CD1c-positive myeloid dendritic cell (primary cell): Measurements from ENCODE around the gene SSR1.
"Not testable (repeated sequence)": the region's sequence is repeated elsewhere in the genome, so short reads cannot be mapped to it uniquely, and the experiment has no call there.

Experiments used
- DNase-seq: peaks from one replicate; pipeline ENCODE4 v3.0.0-alpha.2; 2016; ENCODE audit errors: extremely low spot score

Gene SSR1

DNA sequence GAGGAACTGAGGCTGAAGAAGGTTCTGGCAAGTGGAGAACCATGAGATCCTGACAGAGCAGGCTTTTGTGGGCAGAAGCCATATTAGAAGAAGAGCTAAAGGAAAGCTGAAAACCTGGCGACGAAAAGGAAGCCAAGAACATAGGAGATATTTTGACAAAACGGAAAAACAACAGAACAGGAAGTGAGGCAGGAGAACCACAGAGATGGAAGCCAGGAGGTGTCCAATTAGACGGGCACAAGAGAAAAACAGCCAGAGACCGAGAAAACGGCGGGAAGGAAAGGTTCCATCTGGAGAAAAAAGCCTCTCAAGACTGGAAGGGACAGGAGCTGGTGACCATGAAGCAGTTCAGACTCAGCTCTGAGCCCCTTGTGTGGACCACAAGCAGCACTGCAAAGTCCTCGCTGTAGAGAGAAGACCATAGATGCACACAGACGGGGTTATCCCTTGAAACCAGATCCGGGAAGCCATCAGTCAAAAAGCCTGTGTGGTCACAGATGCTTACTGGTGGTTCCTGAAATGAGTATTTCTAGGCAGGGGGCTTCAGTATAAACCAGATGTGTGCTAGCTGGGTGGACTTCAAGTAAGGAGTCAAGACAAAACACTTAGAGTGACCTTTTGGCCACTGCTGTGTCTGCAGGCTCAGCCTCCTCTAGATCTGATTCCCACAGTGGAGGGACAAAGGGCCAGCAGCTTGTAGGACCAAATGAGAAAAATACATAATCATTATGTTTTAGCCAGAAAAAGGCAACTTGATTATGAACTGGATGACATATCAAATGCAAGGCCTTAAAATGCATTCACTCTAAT lies 30.7 kb downstream of the SSR1 start:
- no peak for DNase-seq

DNA sequence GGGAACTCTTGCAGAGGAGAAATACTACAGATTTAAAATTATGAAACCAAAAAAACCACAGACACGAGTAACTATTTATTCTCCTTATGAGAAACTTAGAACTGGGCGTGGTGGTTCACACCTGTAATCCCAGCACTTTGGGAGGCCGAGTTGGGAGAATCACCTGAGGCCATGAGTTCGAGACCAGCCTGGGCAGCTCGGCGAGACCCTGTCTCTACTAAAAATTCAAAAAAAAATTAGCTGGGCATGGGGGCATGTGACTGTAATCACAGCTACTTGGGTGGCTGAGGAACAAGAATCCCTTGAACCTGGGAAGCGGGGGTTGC lies 36.8 kb downstream of the SSR1 start:
- DNase-seq, result no peak

DNA sequence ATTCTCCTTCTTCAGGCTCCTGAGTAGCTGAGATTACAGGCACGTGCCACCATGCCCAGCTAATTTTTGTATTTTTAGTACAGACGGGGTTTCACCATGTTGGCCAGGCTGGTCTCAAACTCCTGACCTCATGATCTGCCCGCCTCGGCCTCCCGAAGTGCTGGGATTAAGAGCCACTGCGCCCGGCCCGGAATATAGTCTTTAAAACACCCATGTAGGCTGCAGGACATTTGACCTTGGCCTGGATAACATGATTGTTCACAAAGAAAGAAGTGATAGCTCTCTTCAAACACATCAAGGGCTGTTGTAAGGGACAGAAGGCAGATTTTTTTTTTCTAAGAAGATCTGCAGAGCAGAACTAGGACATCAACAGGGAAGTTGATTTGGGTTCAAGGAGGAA lies 38.5 kb downstream of the SSR1 start:
- not testable (repeated sequence) for DNase-seq

DNA sequence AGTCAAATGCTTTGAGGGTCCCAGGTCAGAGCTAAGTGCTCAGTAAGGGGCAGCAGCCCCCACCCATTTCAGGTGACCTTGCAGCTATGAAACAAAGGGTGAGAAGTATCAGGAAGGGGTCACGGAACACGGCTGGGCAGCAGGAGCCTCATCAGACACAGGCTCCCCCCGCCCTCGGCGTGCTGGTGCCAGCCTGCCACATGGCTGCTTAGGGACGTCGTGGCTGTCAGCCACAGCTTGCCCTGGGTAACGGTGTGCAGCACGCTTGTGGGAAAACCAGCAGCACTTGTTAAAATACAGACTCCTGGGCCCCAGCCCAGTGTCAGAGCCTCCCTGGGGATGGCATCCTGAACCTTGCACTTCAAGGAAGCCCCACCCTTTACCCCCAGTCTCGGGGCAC lies 39.3 kb downstream of the SSR1 start:
- DNase-seq, result no peak

DNA sequence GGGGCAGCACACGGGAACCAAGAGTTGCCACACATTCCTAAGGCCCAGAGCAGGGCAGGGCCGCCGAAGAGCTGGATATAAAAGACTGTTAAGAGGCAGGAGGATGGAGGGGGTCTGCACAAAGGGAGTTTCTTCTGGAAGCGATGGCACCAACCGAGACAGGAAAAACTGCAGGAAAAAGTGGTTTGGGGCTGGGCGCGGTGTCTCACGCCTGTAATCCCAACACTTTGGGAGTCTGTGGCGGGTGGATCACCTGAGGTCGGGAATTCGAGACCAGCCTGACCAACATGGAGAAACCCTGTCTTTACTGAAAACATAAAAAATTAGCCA lies 41.8 kb downstream of the SSR1 start:
- peak; percentile 38 for DNase-seq

DNA sequence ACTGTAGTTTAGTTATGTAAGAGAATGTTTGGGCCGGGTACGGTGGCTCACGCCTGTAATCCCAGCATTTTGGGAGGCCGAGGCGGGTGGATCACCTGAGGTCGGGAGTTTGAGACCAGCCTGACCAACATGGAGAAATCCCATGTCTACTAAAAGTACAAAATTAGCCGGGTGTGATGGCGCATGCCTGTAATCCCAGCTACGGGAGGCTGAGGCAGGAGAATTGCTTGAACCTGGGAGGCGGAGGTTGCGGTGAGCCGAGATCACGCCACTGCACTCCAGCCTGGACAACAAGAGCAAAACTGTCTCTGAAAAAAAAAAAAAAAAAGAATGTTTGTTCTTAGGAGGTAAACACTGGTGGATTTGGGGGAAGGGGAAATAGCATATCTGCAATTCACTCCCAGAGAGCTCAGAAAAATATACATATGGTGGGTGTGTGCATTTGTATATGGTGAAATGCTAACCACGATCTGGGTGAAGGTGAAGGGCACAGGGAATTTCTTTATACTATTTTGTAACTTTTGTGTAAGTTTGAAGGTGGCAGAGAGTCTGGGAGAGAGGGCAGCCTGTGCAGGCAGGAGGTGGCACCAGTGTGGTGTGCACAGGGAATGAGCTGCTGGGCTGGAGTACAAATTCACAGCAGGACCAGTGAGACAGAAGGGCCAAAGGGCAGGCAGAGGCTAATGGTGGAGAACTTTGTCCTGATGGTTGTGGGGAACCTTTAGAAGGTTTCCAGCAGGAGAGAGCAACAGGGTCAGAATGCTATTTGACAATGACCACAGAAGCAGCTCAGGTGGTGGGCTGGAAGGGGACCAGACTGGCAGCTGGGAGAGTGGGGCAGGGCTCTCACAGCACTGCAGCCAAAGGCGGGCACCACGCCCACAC lies 42.4 kb downstream of the SSR1 start:
- no peak for DNase-seq

DNA sequence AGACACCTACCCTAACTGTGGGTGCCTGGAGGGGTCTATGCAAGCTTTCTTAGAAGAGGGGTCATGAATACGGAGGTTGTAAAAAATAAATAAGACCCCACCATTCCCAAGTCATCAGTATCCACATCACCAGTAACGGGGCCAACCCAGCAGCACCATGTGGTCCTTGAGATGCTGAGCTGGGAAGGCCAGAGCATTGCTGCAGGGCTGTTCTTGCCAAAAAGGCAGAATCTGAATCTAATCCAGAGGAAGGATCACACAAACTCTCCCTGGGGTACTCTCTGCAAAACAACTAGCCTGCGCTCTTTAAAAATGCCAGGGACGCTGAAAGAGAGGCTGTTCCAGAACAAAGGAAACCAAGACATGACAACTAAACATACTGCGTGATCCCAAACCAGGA lies 43.2 kb downstream of the SSR1 start:
- no peak for DNase-seq

DNA sequence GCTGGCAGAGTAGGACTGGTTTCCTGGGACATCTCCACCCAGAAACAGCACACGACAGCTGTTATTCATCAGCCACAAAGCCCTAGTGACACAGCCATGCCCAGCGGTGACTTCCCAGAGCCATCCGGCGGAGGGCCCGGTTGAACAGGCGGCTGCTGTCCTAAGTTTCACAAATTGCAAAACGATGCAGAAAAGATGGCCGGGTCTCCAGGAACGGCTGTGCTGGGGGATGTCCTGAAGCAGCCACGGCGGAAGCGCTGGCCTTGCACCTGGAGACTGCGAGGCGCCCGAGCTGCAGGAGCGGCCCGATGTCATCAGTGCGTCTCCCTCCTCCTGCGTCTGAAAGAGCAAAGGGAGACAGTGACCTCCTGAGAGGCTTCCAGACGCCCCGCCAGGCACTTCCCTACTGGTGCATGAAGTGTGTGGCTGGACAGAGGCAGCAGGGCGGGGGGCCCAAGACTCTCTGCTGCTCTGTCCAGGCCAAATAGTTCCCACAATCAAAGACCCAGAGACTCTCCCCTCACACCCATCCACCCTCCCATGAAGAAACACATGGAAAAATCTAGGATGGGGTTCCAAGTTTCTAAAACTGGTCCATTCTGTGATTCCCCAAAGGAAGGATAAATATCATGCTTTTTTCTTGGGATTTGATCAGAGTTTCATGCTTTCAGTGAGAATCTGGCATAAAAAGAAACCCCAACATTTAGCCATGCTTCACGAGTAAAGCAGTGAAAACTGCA lies 44.0 kb downstream of the SSR1 start:
- no peak for DNase-seq

DNA sequence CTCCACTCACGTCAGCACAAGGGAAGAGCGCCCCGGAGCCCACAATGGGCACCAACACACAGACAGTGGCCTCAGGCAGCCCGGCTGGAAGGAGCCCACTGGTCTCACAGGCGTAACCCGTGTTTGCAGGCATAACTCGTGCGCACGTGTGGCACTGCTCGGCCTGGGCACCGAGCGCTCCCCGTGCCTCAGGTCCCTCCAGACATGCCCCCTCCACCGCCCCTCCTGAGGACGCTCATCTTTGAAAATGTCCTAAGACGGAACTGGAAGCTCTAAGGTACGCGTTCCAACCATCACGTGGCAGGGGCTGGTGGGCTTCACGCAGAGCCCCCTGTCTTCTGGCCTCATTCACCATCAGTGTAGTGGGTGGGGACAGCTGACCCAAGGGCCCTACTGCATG lies 44.6 kb downstream of the SSR1 start:
- no peak for DNase-seq

DNA sequence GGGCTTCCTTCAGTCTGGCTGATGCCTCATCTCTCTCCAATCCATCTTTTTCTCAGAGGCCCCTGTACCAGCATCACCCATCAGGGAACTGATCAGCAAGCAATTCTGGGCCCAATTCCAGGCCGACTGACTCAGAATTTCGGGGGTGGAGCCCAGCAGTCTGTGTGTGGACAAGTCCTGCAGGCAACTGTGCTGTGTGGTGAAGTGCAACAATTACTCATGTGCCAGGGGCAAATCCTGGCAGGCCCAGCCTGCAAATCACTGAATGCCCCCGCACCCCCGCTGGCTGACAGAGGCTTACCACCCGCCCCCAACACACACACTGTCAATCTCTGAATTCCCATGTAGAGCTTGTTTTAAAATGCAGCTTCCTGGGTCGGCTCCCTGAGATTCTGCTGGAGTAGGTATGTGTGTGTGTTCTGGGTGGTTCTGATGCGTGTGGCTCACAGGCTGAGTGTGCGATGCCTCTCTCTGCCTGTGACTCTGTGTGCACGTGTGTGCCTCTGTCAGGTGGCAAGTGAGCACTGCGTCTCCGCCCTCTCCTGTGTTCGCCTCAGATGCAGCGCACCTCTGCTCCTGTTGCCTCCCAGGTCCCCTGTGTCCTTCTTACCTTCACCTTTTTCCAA lies 45.4 kb downstream of the SSR1 start:
- peak; percentile 74 for DNase-seq

DNA sequence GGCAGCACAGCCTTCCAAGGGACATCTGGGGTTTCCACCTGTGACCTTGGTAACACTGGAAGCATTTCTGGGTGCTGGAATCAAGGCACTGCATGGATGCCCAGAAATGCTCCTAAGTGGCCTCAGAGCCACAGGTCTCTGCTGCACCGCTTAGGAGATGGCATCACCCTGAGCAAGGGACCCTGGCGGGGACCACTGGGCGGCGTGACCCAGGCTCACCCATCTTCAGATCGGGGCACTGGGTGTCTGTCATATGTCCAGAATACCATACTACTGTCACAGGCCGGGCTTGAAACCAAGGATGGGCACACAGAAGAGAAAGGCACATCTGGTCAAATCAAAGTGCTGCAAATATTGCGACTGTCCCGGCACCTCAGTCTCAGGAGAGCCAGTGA lies 45.9 kb downstream of the SSR1 start:
- no peak for DNase-seq

DNA sequence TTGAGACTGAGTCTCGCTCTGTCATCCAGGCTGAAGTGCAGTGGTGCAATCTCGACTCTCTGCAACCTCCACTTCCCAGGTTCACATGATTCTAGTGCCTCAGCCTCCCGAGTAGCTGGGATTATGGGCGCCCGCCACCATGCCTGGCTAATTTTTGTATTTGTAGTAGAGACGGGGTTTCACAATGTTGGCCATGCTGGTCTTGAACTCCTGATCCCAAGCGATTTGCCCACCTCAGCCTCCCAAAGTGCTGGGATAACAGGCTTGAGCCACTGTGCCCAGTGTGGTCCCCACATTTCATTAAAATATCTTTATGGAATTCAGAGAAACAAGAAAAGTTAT lies 47.6 kb downstream of the SSR1 start:
- DNase-seq, result not testable (repeated sequence)

DNA sequence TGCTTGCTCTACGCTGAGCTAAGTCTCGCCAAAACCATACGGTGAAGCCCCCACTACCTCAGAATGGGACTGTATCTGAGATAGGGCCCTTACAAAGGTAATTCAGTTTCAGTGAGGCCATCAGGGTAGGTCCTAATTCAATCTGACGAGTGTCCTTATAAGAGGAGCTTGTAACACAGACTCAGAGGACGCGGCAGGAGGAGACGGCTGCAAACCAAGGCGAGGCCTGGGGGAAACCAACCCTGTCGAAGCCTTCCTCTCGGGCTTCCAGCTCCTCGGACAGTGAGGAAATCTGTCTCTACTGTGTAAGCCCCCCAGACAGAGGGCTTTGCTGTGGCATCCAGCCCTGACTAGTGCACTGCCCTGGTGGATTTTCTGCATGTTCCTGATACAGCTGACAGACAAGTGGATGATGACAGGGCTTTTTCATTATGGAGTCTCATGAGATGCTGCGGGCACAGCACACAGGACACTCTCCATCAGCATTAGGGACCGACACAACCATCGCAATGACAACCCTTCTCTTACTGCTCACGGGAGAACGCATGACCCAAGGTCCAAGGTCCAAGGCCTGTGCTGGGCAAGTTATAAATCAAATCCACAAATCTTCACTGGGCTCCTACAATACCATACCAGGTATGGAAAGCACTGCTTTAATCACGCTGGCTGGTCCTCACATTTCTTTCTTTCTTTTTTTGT lies 48.2 kb downstream of the SSR1 start:
- DNase-seq, result no peak

DNA sequence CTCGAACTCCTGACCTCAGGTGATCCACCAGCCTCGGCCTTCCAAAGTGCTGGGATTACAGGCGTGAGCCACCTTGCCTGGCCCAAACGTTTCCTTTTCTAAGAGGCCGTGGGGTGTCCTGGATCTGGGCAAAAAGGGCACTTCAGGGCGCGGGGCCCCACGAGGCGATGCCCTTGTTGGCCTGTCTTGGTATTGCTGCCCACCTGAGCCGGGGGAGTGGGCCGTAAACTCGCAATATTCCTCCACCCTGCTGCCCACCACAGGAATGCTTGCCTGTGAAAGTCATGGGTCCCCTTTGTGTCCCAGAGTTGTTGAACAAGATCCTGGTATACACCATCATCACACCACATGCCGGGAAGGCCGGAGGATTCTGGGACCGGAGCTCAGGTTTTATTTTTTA lies 49.0 kb downstream of the SSR1 start:
- DNase-seq, result no peak

DNA sequence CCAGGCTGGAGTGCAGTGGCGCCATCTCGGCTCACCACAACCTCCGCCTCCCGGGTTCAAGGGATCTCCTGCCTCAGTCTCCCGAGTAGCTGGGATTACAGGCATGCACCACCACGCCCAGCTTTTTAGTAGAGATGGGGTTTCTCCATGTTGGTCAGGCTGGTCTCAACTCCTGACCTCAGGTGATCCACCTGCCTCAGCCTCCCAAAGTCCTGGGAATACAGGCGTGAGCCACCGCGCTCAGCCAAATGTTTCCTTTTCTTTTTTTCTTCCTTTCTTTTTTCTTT lies 49.5 kb downstream of the SSR1 start:
- DNase-seq, result not testable (repeated sequence)

DNA sequence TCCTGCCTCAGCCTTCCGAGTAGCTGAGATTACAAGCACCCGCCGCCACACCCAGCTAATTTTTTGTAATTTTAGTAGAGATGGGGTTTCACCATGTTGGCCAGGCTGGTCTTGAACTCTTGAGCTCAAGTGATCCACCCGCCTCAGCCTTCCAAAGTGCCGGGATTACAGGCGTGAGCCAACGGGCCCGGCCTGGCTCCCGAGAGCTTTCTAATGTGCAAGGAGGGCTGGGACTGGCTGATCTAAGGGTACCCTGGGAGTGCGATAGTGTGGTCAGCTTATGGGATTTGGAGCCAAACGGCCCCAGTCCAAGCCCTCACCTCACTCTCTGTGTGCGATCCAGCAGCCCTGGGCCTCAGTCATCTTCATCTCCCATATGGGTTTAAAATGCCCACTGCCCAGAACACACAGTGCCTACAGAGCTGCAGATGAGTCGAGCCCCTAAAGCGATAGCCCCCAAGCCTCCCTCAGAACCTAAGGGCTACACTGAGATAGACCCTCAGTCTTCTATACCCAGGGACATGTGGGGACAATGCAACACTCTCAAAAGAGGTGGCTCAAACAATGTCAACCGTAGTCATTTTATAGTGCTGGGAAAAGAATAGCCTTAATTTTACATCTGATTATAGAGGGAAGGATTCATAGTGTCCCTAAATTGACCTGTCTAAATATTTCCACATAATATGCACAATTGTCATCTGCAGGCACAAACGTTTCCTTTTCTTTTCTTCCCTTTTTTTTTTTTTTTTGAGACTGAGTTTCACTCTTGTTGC lies 50.1 kb downstream of the SSR1 start:
- peak; percentile 47 for DNase-seq

DNA sequence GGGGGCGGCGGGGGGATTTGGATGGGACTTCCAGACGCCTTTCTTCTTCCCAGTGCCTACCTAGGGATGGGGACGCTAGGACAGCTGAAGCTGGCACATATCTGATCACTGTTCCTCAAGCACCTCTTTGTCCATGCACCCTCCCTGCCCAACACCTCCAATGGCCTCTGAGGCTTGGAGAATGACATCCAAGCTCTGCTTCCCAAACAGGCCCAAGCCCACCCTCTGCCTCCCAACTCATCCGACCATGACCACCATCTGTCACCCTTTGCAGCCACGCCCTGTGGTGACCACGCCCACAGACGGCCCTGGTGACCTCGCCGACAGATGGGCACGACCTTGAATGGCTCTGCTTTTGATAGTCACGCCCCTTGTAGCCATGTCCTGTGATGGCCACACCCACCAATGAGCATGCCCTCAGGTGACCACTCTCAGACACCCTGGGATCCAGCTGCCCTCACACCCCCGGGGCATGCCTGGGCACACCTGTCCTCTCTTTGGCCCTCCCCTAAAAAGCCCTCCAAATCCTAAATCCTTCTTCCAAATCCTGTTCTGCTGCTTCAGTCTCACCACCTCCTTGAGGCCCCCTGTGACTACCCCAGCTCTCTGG lies 51.0 kb downstream of the SSR1 start:
- DNase-seq, result no peak

DNA sequence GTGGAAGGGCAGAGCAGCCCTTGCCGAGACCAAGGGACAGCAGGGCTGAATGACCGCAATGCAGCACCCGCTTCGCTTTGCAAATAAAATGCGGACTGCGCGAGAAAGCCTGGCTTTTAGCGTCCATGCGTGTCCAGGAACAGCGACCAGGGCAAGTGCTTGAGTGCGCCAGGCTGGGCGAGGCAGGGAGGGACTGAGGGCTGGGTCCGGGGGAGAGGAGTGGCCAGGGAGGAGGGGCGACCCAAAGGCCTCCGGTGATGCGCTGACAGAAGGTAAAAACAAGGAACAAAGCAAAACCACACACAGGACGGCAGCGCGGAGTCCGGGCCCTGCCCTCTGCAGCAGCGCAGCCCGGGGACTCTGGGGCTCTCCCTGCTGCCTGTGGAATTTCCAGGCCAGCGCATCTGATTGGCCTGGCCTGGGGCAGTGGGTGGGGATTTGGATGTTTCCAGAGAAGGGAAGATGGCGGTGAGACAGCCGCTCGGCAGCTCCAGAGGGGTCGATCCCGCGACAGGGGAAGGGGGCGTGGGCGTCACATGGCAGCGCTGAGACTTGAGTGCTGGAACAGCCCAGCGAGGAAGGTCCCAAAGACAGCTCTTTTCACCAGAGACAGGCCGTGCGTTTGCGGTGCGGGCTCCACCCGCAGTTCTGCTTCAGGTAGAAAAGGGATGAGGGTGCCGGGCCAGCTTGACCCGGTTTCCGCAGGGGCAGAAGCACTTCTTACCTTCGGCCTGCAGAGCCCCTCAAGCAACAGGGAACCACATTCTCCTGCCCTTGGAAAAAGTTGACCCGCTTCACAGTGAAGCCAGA lies 51.8 kb downstream of the SSR1 start:
- DNase-seq, result peak; percentile 92

DNA sequence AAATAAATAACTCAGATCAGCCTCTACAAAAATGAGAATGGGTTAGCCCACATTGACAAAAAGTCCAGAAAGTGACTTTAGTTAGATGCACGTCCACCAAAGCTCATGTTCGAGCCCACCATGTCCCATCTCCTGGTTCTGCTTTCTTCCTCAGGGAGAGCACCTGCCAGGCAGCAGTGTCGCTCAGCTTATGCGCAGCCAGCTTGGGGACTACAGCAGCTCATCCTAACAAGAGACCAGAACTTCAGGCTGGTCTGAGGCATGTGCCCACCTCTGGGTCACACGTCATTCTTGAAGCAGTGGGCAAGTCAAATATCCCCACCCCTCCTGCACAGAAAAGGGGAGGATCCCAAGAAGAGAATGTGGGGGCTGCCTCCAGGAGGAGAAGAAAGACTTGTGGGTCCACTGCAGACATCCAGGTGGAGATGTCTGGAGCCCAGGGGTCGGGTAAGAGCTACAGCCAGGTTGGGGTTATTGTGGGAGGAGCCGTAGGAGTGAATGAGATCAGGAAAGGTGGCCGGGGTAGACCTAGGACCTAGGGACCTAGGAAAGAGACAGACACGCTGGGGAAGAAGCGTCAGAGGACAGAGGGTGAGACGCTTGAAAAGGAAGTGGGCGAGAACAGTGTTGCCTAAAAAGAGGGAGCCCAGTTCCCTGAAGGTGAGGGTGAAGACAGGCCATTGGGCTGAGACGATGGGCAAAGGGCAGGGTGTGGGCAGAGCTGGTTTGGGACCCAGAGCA lies 52.5 kb downstream of the SSR1 start:
- peak; percentile 55 for DNase-seq
